ENCODE measurements around the gene ZFHX2.

DNA sequence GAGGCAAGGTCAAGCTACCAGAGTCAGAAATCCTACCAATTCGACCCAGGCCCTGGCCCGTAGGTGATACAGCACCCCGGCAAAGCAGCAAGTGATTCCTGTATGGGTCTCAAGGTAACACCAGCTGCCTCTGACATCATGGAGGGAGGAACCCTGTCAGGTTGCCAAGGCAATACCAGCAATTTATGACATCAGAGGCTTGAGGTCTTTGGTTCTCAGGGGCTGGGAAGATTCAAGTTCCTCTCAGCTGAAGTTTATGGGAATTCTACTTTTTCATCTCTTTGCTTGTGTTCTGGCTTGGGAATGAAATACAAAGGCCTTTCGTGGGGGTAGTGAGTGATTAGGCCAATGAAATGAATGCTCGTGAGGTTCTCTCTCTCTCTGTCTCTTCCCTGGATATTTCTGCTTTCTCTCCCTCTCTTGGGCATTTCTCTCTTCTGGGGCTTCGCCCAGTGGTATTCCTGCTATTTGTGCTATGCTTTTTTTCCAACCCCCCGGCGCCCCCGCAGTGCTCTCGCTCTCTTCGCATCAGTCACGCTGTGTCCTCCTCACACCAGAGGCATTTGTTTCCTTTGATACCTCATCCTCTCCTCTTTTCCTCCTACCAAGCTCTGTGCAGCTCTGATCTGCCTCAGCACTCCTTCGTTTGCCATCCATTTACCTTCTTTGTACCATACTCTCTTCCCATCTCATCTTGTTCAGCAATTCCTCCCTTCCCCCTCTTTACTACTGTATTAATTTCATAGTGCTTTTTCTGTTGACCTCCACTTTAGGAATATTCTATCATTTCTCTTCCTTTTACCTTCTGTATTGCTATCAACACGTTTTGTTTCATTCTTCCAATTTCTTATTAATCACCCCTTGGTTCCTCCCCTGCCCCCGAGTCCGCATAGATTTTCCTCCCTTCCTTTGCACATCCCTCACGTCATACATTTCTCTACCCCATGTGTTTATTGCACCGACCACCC lies 2.9 kb downstream of the ZFHX2 start:
- TF ChIP-seq EZH2 (IDR thresholded peaks at IDR 0.05; ENCODE audit: borderline replicate concordance, low read length), result no peak
- TF ChIP-seq CTCF (conservative IDR thresholded peaks at IDR 0.05 in 1 of 2, IDR thresholded peaks at IDR 0.05 in 1 of 2; ENCODE audit: extremely low read depth in 1 of 2, insufficient read depth in 1 of 2, low read depth in 1 of 2, low read length in 2 of 2), result no peak

Data from mammary epithelial cell (primary cell).